HG03378 (cell line): ENCODE data around the gene SCAMP3.
"Not testable (repeated sequence)": the region's sequence is repeated elsewhere in the genome, so short reads cannot be mapped to it uniquely, and the experiment has no call there.

ENCODE experiments used
- ATAC-seq: cut with Tn5 transposase; IDR thresholded peaks from one replicate; pipeline ENCODE4 v1.9.1; 2021; ENCODE audit warnings: mild to moderate bottlenecking, moderate library complexity; ENCODE audit not compliant: unreplicated experiment

Gene SCAMP3

GRCh38 chr1:155255243-155256007 lies 6.7 kb downstream of the SCAMP3 start, which contains the start of gene ENTREP3:
TSS of gene ENTREP3 (minus strand) at chr1:155255483. CDS start at chr1:155254877, 606 bp downstream.
- no peak for ATAC-seq

GRCh38 chr1:155254714-155255242 lies 7.4 kb downstream of the SCAMP3 start:
- ATAC-seq: no peak

DNA sequence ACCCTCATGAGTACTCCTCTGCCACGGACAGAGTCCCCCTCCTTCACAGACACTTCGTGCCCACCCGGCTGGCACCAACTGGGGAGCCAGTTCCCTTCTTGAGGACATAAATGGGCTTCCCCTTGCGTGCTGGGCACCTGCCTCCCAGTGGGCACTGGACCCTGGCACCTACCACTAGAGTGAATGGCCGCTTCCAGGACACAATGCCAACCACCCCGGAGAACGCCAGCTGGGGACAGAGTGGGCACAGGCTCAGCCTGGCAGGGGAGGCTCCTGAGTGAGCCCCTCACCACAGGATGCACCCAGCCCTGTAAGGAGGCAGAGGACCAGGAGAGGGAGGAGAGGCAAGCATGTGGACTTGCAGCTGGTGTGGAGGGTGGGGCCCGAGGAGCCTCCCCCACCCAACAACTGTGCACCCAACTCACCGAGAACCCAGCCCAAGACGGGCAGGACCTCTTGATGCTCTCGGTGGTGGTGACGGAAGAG lies 7.9 kb downstream of the SCAMP3 start:
- ATAC-seq: no peak

- ATAC-seq: no peak
These were observed 8.4 kb downstream of the SCAMP3 start for GRCh38 chr1:155253797-155254196.

- no peak for ATAC-seq
These were observed 9.0 kb downstream of the SCAMP3 start for GRCh38 chr1:155253208-155253607.

- ATAC-seq: no peak
These were observed 10.6 kb downstream of the SCAMP3 start for GRCh38 chr1:155251566-155251965.

GRCh38 chr1:155250633-155251449 lies 11.3 kb downstream of the SCAMP3 start:
- ATAC-seq: peak; percentile 73

DNA sequence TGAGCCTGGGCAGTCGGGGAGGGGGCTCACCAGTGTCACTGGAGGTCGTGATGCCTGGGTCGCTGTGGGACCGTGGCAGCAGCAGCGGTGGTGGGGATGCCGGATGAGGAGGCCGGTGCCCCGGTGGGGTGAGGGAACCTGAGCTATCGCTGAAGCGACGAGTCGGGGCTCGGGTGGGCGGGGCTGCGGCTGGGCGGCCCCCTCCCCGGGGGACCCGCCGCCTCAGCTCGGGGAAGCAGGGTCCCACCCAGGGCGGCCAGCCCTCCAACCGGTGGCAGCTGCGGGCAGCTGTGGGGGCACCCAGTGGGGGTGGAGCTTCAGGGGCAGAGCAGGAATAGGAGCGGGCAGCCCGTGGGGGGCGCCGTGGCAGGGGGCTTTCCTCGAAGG lies 11.9 kb downstream of the SCAMP3 start:
- peak; percentile 19 for ATAC-seq

GRCh38 chr1:155247667-155248553 lies 14.2 kb downstream of the SCAMP3 start:
- ATAC-seq: no peak

- not testable (repeated sequence) for ATAC-seq
These were observed 15.4 kb downstream of the SCAMP3 start for GRCh38 chr1:155246796-155247195.

- no peak for ATAC-seq
These were observed 17.0 kb downstream of the SCAMP3 start for GRCh38 chr1:155245163-155245524.

GRCh38 chr1:155244368-155245162 lies 17.6 kb downstream of the SCAMP3 start:
- peak; percentile 73 for ATAC-seq

GRCh38 chr1:155242805-155243358 lies 19.3 kb downstream of the SCAMP3 start:
- ATAC-seq: no peak

- no peak for ATAC-seq
These were observed 20.3 kb downstream of the SCAMP3 start for GRCh38 chr1:155241841-155242264.

DNA sequence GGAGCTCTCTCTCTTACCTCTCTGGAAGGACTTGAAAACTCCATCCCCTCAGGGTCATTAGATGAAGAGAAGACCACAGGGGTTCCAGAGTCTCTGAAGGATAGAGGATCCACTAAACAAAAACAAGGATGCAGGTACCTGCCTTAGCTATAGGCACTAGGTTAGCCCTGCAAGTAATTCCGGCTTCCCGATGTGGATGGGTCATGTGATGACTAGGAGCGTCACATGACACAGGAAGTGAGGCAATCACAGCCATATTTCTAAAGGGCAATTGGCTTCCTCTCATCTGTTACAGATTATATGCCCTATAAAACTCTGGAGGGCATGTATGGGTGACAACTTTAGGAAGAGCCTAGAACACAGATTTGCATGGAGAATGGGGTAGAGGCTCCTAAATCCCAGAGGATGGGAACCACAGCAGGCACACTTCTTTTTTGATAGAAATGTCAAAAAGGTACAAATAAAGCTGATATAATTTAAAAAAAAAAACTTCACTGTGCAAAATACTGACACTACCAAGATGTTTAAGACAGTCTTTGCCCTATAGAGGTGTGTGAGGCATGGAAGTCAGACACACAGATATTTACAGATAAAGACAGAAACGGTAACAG lies 21.0 kb downstream of the SCAMP3 start:
- no peak for ATAC-seq

- ATAC-seq: no peak
These were observed 25.7 kb downstream of the SCAMP3 start for GRCh38 chr1:155236451-155236850.

- ATAC-seq: not testable (repeated sequence)
These were observed 26.8 kb downstream of the SCAMP3 start for GRCh38 chr1:155235375-155235774.

GRCh38 chr1:155233502-155233901 lies 28.7 kb downstream of the SCAMP3 start:
- ATAC-seq: not testable (repeated sequence)
